IMR-90 (cell line): ENCODE data around the gene SLC25A5. TPM values are rescaled to one million over a fixed set of nuclear protein-coding genes. Genes with fewer than 3 reads are reported as not detected.

Experiments used
- ATAC-seq: fragments of 200-7000 bp; cut with Tn5 transposase; 2 replicates; pipeline ENCODE4 v1.9.1; 2020; ENCODE audit warnings: low read depth, mild to moderate bottlenecking, moderate library complexity
- BruUV-seq: library from RNA; stranded (reverse); fragments of 400-500 nt; replicated peaks from 2 replicates; lab custom pipeline; 2021; lab: Mats Ljungman, UMichigan
- CTCF ChIA-PET: fragments of 300-600 bp; formaldehyde crosslinking; extraction: SDS; loops from one replicate; lab custom pipeline; 2021; ENCODE audit warnings: antibody characterized with exemption; lab: Yijun Ruan, JAX
- POLR2A ChIA-PET: fragments of 300-600 bp; sonication (Branson Sonifier 250); formaldehyde crosslinking; loops from one replicate; lab custom pipeline; 2022; ENCODE audit warnings: antibody characterized with exemption; ENCODE audit not compliant: unreplicated experiment; lab: Charles Lee
- DNase-seq: peaks from one replicate; pipeline ENCODE4 v3.0.0; 2013
- H2AFZ ChIP-seq: replicated peaks from 2 replicates; pipeline ENCODE3; 2013; ENCODE audit warnings: low read length, mild to moderate bottlenecking; ENCODE audit not compliant: poor library complexity
- H2AK5ac ChIP-seq: 2 replicates; pipeline ENCODE4 v1.6.1; 2013; ENCODE audit warnings: low read depth, low read length, inconsistent platforms
- H2AK9ac ChIP-seq: replicated peaks from 2 replicates; pipeline ENCODE3; 2013; ENCODE audit warnings: mild to moderate bottlenecking, low read depth, low read length, moderate library complexity; ENCODE audit not compliant: poor library complexity
- H2BK120ac ChIP-seq: 2 replicates; pipeline ENCODE4 v1.6.1; 2013; ENCODE audit warnings: low read depth, low read length, inconsistent platforms
- H2BK15ac ChIP-seq: 3 replicates; pipeline ENCODE4 v1.6.1; 2013; ENCODE audit warnings: low read depth, low read length, inconsistent platforms
- H2BK20ac ChIP-seq: 2 replicates; pipeline ENCODE4 v1.6.1; 2013; ENCODE audit warnings: low read depth, mild to moderate bottlenecking, inconsistent platforms, low read length, moderate library complexity
- H2BK5ac ChIP-seq: 2 replicates; pipeline ENCODE4 v1.6.1; 2013; ENCODE audit warnings: mild to moderate bottlenecking, low read depth, low read length, inconsistent platforms; ENCODE audit not compliant: poor library complexity, severe bottlenecking
- H3K14ac ChIP-seq: replicated peaks from 2 replicates; pipeline ENCODE4 v1.6.1; 2013; ENCODE audit warnings: low read depth, low read length, inconsistent platforms
- H3K18ac ChIP-seq: 2 replicates; pipeline ENCODE4 v1.6.1; 2013; ENCODE audit warnings: low read depth, low read length, control low read depth
- H3K23ac ChIP-seq: 2 replicates; pipeline ENCODE4 v1.6.1; 2013; ENCODE audit warnings: low read depth, low read length, inconsistent platforms
- H3K27ac ChIP-seq: 2 replicates; pipeline ENCODE4 v1.5.1; 2013; ENCODE audit warnings: mild to moderate bottlenecking, control low read depth, low read length; ENCODE audit not compliant: insufficient read depth
- H3K27me3 ChIP-seq: 2 replicates; pipeline ENCODE4 v1.6.1; 2013; ENCODE audit warnings: low read length; ENCODE audit not compliant: control insufficient read depth, insufficient read depth
- H3K36me3 ChIP-seq: 2 replicates; pipeline ENCODE4 v1.6.1; 2013; ENCODE audit warnings: low read length, mixed read lengths; ENCODE audit not compliant: control insufficient read depth, insufficient read depth
- H3K4ac ChIP-seq: 2 replicates; pipeline ENCODE4 v1.6.1; 2013; ENCODE audit warnings: low read depth, low read length, inconsistent platforms
- H3K4me1 ChIP-seq: 2 replicates; pipeline ENCODE4 v1.6.1; 2013; ENCODE audit warnings: low read length, mixed read lengths; ENCODE audit not compliant: control insufficient read depth, insufficient read depth
- H3K4me2 ChIP-seq: 2 replicates; pipeline ENCODE4 v1.6.1; 2013; ENCODE audit warnings: low read depth, mild to moderate bottlenecking, control low read depth, low read length, moderate library complexity
- H3K4me3 ChIP-seq: 2 replicates; pipeline ENCODE4 v1.5.1; 2013; ENCODE audit warnings: low read depth, mild to moderate bottlenecking, control low read depth, low read length, moderate library complexity; ENCODE audit not compliant: insufficient read depth
- H3K56ac ChIP-seq: 2 replicates; pipeline ENCODE4 v1.6.1; 2013; ENCODE audit warnings: low read length, inconsistent platforms; ENCODE audit not compliant: insufficient read depth; ENCODE audit errors: extremely low read depth
- H3K79me1 ChIP-seq, 2 experiments: 2 replicates each; pipeline ENCODE4 v1.6.1; 2013; ENCODE audit warnings: low read length in 2 of 2, inconsistent platforms in 1 of 2, low read depth in 1 of 2
- H3K9ac ChIP-seq: 2 replicates; pipeline ENCODE4 v1.6.1; 2013; ENCODE audit warnings: low read depth, low read length, control low read depth
- H3K9me1 ChIP-seq: 2 replicates; pipeline ENCODE4 v1.6.1; 2013; ENCODE audit warnings: low read length, inconsistent platforms; ENCODE audit not compliant: insufficient read depth
- H3K9me3 ChIP-seq: 2 replicates; pipeline ENCODE4 v1.6.1; 2013; ENCODE audit warnings: low read length; ENCODE audit not compliant: control insufficient read depth, insufficient read depth
- H4K20me1 ChIP-seq: 2 replicates; pipeline ENCODE4 v1.6.1; 2013; ENCODE audit warnings: low read length, inconsistent platforms; ENCODE audit not compliant: insufficient read depth
- H4K5ac ChIP-seq: 2 replicates; pipeline ENCODE4 v1.6.1; 2013; ENCODE audit warnings: mild to moderate bottlenecking, low read depth, low read length, control low read depth
- H4K8ac ChIP-seq, 2 experiments: 2 replicates each; pipeline ENCODE4 v1.6.1; 2013; ENCODE audit warnings: low read depth in 2 of 2, low read length in 2 of 2, control low read depth in 1 of 2, inconsistent platforms in 1 of 2
- H4K91ac ChIP-seq: 2 replicates; pipeline ENCODE4 v1.6.1; 2013; ENCODE audit warnings: low read depth, low read length, inconsistent platforms; ENCODE audit not compliant: insufficient read depth
- BHLHE40 ChIP-seq: fragments of 150-350 bp; IDR thresholded peaks from 2 replicates; pipeline ENCODE4 v1.6.1; 2016; ENCODE audit warnings: mild to moderate bottlenecking, low read depth, low read length
- CEBPB ChIP-seq: IDR thresholded peaks from 2 replicates; pipeline ENCODE4 v1.6.1; 2012; ENCODE audit warnings: low read depth, low read length, improper control_type of control experiment
- CHD1 ChIP-seq: IDR thresholded peaks from 2 replicates; pipeline ENCODE4 v1.6.1; 2012; ENCODE audit warnings: low read depth, low read length, improper control_type of control experiment
- FOS ChIP-seq: fragments of 150-350 bp; IDR thresholded peaks from 2 replicates; pipeline ENCODE4 v1.6.1; 2016; ENCODE audit warnings: low read depth, low read length
- MAFK ChIP-seq: IDR thresholded peaks from 2 replicates; pipeline ENCODE4 v1.6.1; 2012; ENCODE audit warnings: low read depth, low read length, improper control_type of control experiment
- MAZ ChIP-seq: IDR thresholded peaks from 2 replicates; pipeline ENCODE4 v1.6.1; 2012; ENCODE audit warnings: low read depth, mild to moderate bottlenecking, low read length, improper control_type of control experiment, moderate library complexity, borderline replicate concordance
- MXI1 ChIP-seq: IDR thresholded peaks from 2 replicates; pipeline ENCODE4 v1.6.1; 2012; ENCODE audit warnings: low read depth, mild to moderate bottlenecking, low read length, moderate library complexity, borderline replicate concordance
- NFE2L2 ChIP-seq: fragments of 150-350 bp; IDR thresholded peaks from 2 replicates; pipeline ENCODE4 v1.6.1; 2016; ENCODE audit warnings: low read depth, mild to moderate bottlenecking, low read length
- POLR2A ChIP-seq: IDR thresholded peaks from 2 replicates; pipeline ENCODE4 v1.6.1; 2012; ENCODE audit warnings: mild to moderate bottlenecking, low read depth, low read length
- RAD21 ChIP-seq: IDR thresholded peaks from 2 replicates; pipeline ENCODE4 v1.6.1; 2012; ENCODE audit warnings: low read length, improper control_type of control experiment
- RCOR1 ChIP-seq: IDR thresholded peaks from 2 replicates; pipeline ENCODE4 v1.6.1; 2012; ENCODE audit warnings: mild to moderate bottlenecking, low read length, improper control_type of control experiment; ENCODE audit not compliant: insufficient replicate concordance
- RFX5 ChIP-seq: IDR thresholded peaks from 2 replicates; pipeline ENCODE4 v1.8.0; 2012; ENCODE audit warnings: low read depth, mild to moderate bottlenecking, low read length, moderate library complexity
- SMC3 ChIP-seq: fragments of 150-350 bp; IDR thresholded peaks from 2 replicates; pipeline ENCODE4 v1.6.1; 2016; ENCODE audit warnings: low read depth, mild to moderate bottlenecking, antibody characterized with exemption, low read length, moderate library complexity
- WGBS, 2 experiments: methylation state at CpG; one replicate each; pipeline versions ENCODE4 v1.1.5 to v1.1.7; 2013; ENCODE audit warnings: missing lambda C conversion rate in 2 of 2; ENCODE audit not compliant: insufficient read length in 1 of 2; ENCODE audit errors: extremely low coverage in 2 of 2; 5-methylcytosine and 5-hydroxymethylcytosine counted together
- dilution Hi-C: fragments of 300-500 bp; cut with HindIII; formaldehyde crosslinking; loops from one replicate; pipeline ENCODE4 v1.14.3; 2018; ENCODE audit warnings: low sequenced_read_pairs; ENCODE audit not compliant: unreplicated experiment
- in situ Hi-C: fragments of 300-500 bp; cut with MboI; formaldehyde crosslinking; loops from 3 replicates; pipeline ENCODE4 v1.14.3; 2019; ENCODE audit warnings: low sequenced_read_pairs, inconsistent platforms, mixed read lengths
- intact Hi-C: fragments of 100-400 bp; cut with micrococcal nuclease; formaldehyde crosslinking; loops from 2 replicates; pipeline ENCODE4 v1.10.0; 2022
- polyA plus RNA-seq, 3 experiments: library from polyadenylated mRNA; depleted of rRNA; stranded (reverse); fragments of >200 nt; gene quantifications; 2 replicates each; pipeline ENCODE4 v1.2.3, GENCODE V29; 2012; ENCODE audit warnings: low replicate concordance in 1 of 3
- total RNA-seq: library from RNA; depleted of rRNA; stranded (reverse); fragments of >200 nt; gene quantifications from 2 replicates; pipeline ENCODE4 v1.2.3, GENCODE V29; 2012
- TF ChIP-seq, protein P1 (sequence below): fragments of 150-350 bp; IDR thresholded peaks from 2 replicates; pipeline ENCODE4 v1.6.1; 2016; ENCODE audit warnings: low read depth, mild to moderate bottlenecking, low read length, moderate library complexity, borderline replicate concordance
- TF ChIP-seq, protein P2 (sequence below): conservative IDR thresholded peaks from 2 replicates; pipeline ENCODE4 v1.5.1; 2012; ENCODE audit warnings: mild to moderate bottlenecking, low read depth, low read length, improper control_type of control experiment
- TF ChIP-seq, protein P3 (sequence below): fragments of 150-350 bp; IDR thresholded peaks from 2 replicates; pipeline ENCODE4 v1.6.1; 2017; ENCODE audit warnings: mild to moderate bottlenecking, antibody characterized with exemption, low read length, low read depth

The SLC25A5 gene
- total and polyA plus RNA-seq, 2 of the 4 experiments (the other 2 are of a cell fraction) = 216 to 337 TPM

DNA sequence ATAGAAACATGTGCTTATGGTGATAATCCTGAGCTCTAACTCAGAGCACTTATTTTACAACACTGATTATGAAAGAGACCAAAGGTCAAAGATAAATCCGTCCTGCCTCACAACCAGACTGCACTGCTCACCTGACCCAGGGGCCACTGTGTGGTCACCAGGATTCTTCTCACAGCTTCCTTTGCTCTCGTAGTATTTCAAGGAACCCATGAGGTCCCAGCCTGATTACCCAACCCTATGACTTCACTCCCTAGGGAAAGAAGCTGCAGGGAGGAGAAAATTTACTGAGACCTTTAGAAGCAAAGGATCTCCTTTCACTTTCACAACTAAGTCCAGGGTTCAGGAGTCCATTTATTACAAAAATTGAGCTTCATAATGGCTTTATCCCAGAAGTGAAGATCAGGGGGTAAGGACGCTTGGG, 9.6 kb downstream of the SLC25A5 start:
- Histone ChIP-seq H3K9me1 (no peaks in the 10 kb centered on the region), H2BK20ac (no peak overlapping the region), H3K9ac (no peak overlapping the region; the same call in 1 of the 2 replicates), H3K56ac (no peak overlapping the region), H4K91ac (no peak overlapping the region), H3K27ac (no peak overlapping the region), H4K20me1 (no peaks in the 10 kb centered on the region), H3K4me3 (no peak overlapping the region), H2BK15ac (no peak overlapping the region), H2BK120ac (no peak overlapping the region), H3K18ac (0 out of 2 replicates have a peak overlapping the region, but pooled peaks have one; percentile 29), H3K27me3 (no peaks in the 10 kb centered on the region), H4K5ac (no peak overlapping the region), H2AK5ac (no peak overlapping the region), H3K79me1 (no peaks in the 10 kb centered on the region), H3K36me3 (no peaks in the 10 kb centered on the region), H3K4me1 (peaks cover 6% of the 10 kb centered on the region), H3K23ac (no peak overlapping the region), H2AFZ (no peak overlapping the region), H2AK9ac (no peak overlapping the region), H3K4ac (no peak overlapping the region), H3K9me3 (no peaks in the 10 kb centered on the region), H3K4me2 (peak overlapping the region; percentile 82), H2BK5ac (no peak overlapping the region), H3K14ac (no peak overlapping the region), H4K8ac (no peak overlapping the region)
- in situ Hi-C loops = no loop called here
- ChIA-PET POLR2A (no interaction called here), CTCF (interaction anchor here (0.8 kb wide), 1 partner anchor 16 kb away, joined by 4 read pairs; no protein-coding TSS in a partner anchor)
- dilution Hi-C loops = no loop called here
- DNase-seq (peak; percentile 93), ATAC-seq (peak; percentile 78)
- no CpG with 5 or more reads among the region's 3 CpGs for WGBS, 2 experiments
- BruUV-seq = no TSS peak
- intact Hi-C loops = no loop called here
- TF ChIP-seq SMC3 (no peak), RCOR1 (peak; percentile 68), MAZ (no peak), NFE2L2 (no peak), CEBPB (peak; percentile 91), MXI1 (no peak), RFX5 (no peak), BHLHE40 (peak; percentile 77), POLR2A (no peak), MAFK (no peak), RAD21 (no peak), CHD1 (no peak), FOS (no peak)
- TF ChIP-seq, protein P1, sequence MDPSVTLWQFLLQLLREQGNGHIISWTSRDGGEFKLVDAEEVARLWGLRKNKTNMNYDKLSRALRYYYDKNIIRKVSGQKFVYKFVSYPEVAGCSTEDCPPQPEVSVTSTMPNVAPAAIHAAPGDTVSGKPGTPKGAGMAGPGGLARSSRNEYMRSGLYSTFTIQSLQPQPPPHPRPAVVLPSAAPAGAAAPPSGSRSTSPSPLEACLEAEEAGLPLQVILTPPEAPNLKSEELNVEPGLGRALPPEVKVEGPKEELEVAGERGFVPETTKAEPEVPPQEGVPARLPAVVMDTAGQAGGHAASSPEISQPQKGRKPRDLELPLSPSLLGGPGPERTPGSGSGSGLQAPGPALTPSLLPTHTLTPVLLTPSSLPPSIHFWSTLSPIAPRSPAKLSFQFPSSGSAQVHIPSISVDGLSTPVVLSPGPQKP = no peak
- TF ChIP-seq, protein P2, sequence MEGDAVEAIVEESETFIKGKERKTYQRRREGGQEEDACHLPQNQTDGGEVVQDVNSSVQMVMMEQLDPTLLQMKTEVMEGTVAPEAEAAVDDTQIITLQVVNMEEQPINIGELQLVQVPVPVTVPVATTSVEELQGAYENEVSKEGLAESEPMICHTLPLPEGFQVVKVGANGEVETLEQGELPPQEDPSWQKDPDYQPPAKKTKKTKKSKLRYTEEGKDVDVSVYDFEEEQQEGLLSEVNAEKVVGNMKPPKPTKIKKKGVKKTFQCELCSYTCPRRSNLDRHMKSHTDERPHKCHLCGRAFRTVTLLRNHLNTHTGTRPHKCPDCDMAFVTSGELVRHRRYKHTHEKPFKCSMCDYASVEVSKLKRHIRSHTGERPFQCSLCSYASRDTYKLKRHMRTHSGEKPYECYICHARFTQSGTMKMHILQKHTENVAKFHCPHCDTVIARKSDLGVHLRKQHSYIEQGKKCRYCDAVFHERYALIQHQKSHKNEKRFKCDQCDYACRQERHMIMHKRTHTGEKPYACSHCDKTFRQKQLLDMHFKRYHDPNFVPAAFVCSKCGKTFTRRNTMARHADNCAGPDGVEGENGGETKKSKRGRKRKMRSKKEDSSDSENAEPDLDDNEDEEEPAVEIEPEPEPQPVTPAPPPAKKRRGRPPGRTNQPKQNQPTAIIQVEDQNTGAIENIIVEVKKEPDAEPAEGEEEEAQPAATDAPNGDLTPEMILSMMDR = no peak
- TF ChIP-seq, protein P3, sequence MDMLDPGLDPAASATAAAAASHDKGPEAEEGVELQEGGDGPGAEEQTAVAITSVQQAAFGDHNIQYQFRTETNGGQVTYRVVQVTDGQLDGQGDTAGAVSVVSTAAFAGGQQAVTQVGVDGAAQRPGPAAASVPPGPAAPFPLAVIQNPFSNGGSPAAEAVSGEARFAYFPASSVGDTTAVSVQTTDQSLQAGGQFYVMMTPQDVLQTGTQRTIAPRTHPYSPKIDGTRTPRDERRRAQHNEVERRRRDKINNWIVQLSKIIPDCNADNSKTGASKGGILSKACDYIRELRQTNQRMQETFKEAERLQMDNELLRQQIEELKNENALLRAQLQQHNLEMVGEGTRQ = 0 out of 2 replicates have a peak, but pooled peaks have one; percentile 28
